A673 (cell line): ENCODE measurements around the gene CHRD. TPM values are rescaled to one million over a fixed set of nuclear protein-coding genes. Genes with fewer than 3 reads are reported as not detected.

Experiments used
- BruUV-seq: library from RNA; stranded (reverse); fragments of 400-500 nt; replicated peaks from 2 replicates; lab custom pipeline; 2021; lab: Mats Ljungman, UMichigan
- CTCF ChIA-PET: fragments of 300-600 bp; sonication (Branson Sonifier 250); formaldehyde crosslinking; loops from one replicate; lab custom pipeline; 2022; ENCODE audit warnings: antibody characterized with exemption; lab: Charles Lee
- POLR2A ChIA-PET: fragments of 300-600 bp; sonication (Branson Sonifier 250); formaldehyde crosslinking; loops from one replicate; lab custom pipeline; 2022; ENCODE audit warnings: antibody characterized with exemption; ENCODE audit not compliant: low non-redundant PET; lab: Charles Lee
- DNase-seq: peaks from one replicate; pipeline ENCODE4 v3.0.0-alpha.2; 2015; ENCODE audit warnings: low spot score
- H3K27ac ChIP-seq: fragments of 200-600 bp; sonication (generic); 2 replicates; pipeline ENCODE4 v1.5.1; 2016; ENCODE audit warnings: mixed run types, low read depth, mild to moderate bottlenecking, mixed read lengths, antibody characterized with exemption, low read length; ENCODE audit not compliant: poor library complexity, severe bottlenecking
- H3K27me3 ChIP-seq: fragments of 200-600 bp; sonication (generic); replicated peaks from 2 replicates; pipeline ENCODE4 v1.6.1; 2017; ENCODE audit warnings: mixed run types, low read depth, mild to moderate bottlenecking, mixed read lengths, antibody characterized with exemption, low read length; ENCODE audit not compliant: insufficient read depth, poor library complexity
- H3K36me3 ChIP-seq: fragments of 200-600 bp; sonication (generic); 2 replicates; pipeline ENCODE4 v1.6.1; 2016; ENCODE audit warnings: mixed run types, mild to moderate bottlenecking, mixed read lengths, antibody characterized with exemption, low read length; ENCODE audit not compliant: insufficient read depth, poor library complexity, severe bottlenecking
- H3K4me1 ChIP-seq: fragments of 200-600 bp; sonication (generic); 2 replicates; pipeline ENCODE4 v1.6.1; 2017; ENCODE audit warnings: mixed run types, mild to moderate bottlenecking, mixed read lengths, antibody characterized with exemption, low read length; ENCODE audit not compliant: insufficient read depth, poor library complexity, severe bottlenecking
- H3K4me3 ChIP-seq: fragments of 200-600 bp; sonication (generic); 2 replicates; pipeline ENCODE4 v1.5.1; 2016; ENCODE audit warnings: low read depth, mixed run types, mild to moderate bottlenecking, mixed read lengths, low read length; ENCODE audit not compliant: poor library complexity, severe bottlenecking
- H3K9me3 ChIP-seq: fragments of 200-600 bp; sonication (generic); 2 replicates; pipeline ENCODE4 v1.6.1; 2016; ENCODE audit warnings: mixed run types, low read depth, mild to moderate bottlenecking, mixed read lengths, antibody characterized with exemption, low read length; ENCODE audit not compliant: poor library complexity, severe bottlenecking
- CTCF ChIP-seq: fragments of 300-800, 200-600 bp; sonication (generic); conservative IDR thresholded peaks from 2 replicates; pipeline ENCODE4 v1.5.1; 2017; ENCODE audit warnings: low read depth, mild to moderate bottlenecking, antibody characterized with exemption, low read length, moderate library complexity, mixed read lengths
- EZH2 ChIP-seq: fragments of 200-600 bp; sonication (generic); IDR thresholded peaks from 2 replicates; pipeline ENCODE4 v1.6.1; 2017; ENCODE audit warnings: borderline replicate concordance, low read depth, mild to moderate bottlenecking, mixed read lengths, antibody characterized with exemption, low read length; ENCODE audit not compliant: poor library complexity, severe bottlenecking
- intact Hi-C: fragments of 100-400 bp; cut with micrococcal nuclease; formaldehyde crosslinking; loops from one replicate; pipeline ENCODE4 v1.10.0; 2022; ENCODE audit not compliant: unreplicated experiment
- total RNA-seq: library from RNA; stranded (reverse); gene quantifications from 2 replicates; pipeline ENCODE4 v1.2.3, GENCODE V29; 2021

CHRD gene
- total RNA-seq, 1 experiment from 2014 or later, result 0.06 TPM

GRCh38 chr3:184405075-184406030 lies 25.5 kb downstream of the CHRD start:
- Histone ChIP-seq H3K27ac (no peak overlapping the region), H3K4me3 (no peak overlapping the region), H3K4me1 (no peaks in the 10 kb centered on the region), H3K9me3 (no peaks in the 10 kb centered on the region), H3K27me3 (peaks cover 9% of the 10 kb centered on the region), H3K36me3 (no peaks in the 10 kb centered on the region)
- POLR2A ChIA-PET, result interaction anchor here (0.6 kb wide), 1 partner anchor 290 kb away, joined by 3 read pairs; no protein-coding TSS in a partner anchor
- intact Hi-C loops, result no loop called here
- CTCF ChIA-PET, result no interaction called here
- DNase-seq, result no peak
- TF ChIP-seq EZH2 (no peak), CTCF (no peak)
- BruUV-seq, result no TSS peak

DNA sequence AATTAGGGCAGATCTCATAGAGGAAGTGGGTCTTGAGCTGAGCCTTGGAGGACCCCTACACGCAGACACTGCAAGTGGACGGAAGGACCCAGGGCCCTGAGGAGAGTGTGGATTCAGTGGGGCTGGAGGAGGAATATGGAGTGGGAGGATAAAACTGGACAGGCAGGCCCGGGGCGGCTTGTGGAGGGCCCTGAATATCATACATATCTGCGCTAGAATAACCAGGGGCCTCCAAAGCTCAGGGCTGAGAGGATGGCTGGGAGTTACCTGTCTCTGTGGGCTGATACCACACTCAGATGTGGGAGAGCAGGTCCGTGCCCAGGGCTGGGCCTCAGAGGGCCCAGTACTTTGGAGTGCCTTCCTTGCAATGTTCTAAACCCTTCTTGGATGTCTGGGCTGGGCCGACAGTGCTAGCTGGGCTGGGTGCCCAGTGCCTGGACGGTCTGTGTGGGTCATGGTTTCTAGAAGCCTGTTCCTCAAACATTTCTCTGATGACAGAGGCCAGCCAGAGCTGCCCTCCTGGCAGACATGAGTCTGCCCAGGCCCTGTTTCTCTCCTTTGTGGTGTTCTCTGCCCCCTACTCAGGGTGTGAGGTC lies 29.6 kb downstream of the CHRD start:
- Histone ChIP-seq H3K27me3 (no peaks in the 10 kb centered on the region), H3K36me3 (no peaks in the 10 kb centered on the region), H3K4me3 (no peak overlapping the region), H3K4me1 (no peaks in the 10 kb centered on the region), H3K27ac (no peak overlapping the region), H3K9me3 (no peaks in the 10 kb centered on the region)
- TF ChIP-seq CTCF, result no peak
- TF ChIP-seq EZH2, result no peak
- POLR2A ChIA-PET, result no interaction called here
- no TSS peak for BruUV-seq
- intact Hi-C loops, result no loop called here
- DNase-seq, result no peak
- CTCF ChIA-PET, result no interaction called here

GRCh38 chr3:184409946-184410500 lies 30.2 kb downstream of the CHRD start:
- no peak overlapping the region for H3K4me3 ChIP-seq
- H3K27ac ChIP-seq, result no peak overlapping the region
- intact Hi-C loops, result no loop called here
- H3K27me3 ChIP-seq, result no peaks in the 10 kb centered on the region
- POLR2A ChIA-PET, result no interaction called here
- H3K9me3 ChIP-seq, result no peaks in the 10 kb centered on the region
- BruUV-seq, result no TSS peak
- DNase-seq, result no peak
- H3K36me3 ChIP-seq, result no peaks in the 10 kb centered on the region
- peaks cover 5% of the 10 kb centered on the region for H3K4me1 ChIP-seq
- CTCF ChIA-PET, result no interaction called here
- no peak for TF ChIP-seq CTCF
- TF ChIP-seq EZH2, result no peak
